AG10803 (cell line): Measurements from ENCODE around the gene CCL16.

Experiments
- DNase-seq: peaks from one replicate; pipeline ENCODE4 v3.0.0; 2010; ENCODE audit warnings: low read depth
- H3K4me3 ChIP-seq: 2 replicates; pipeline ENCODE4 v1.5.1; 2011; ENCODE audit warnings: mild to moderate bottlenecking, low read length, control low read depth
- CTCF ChIP-seq: conservative IDR thresholded peaks from 2 replicates; pipeline ENCODE4 v1.5.1; 2011; ENCODE audit warnings: mild to moderate bottlenecking, low read length, control low read depth, inconsistent platforms

CCL16 gene

GRCh38 chr17:35972945-35973332 lies 8.4 kb downstream of the CCL16 start:
- no peak for TF ChIP-seq CTCF
- no peak for DNase-seq
- H3K4me3 ChIP-seq, result no peak overlapping the region

GRCh38 chr17:35972535-35972934 lies 8.8 kb downstream of the CCL16 start:
- no peak overlapping the region for H3K4me3 ChIP-seq
- no peak for DNase-seq
- TF ChIP-seq CTCF, result no peak

- no peak overlapping the region for H3K4me3 ChIP-seq
- DNase-seq, result no peak
- no peak for TF ChIP-seq CTCF
These were observed 9.2 kb downstream of the CCL16 start for GRCh38 chr17:35972066-35972465.

- DNase-seq, result peak; percentile 68
- TF ChIP-seq CTCF, result peak; percentile 81
- no peak overlapping the region for H3K4me3 ChIP-seq
These were observed 11.5 kb downstream of the CCL16 start for GRCh38 chr17:35969558-35970380.

GRCh38 chr17:35968520-35969054 lies 12.7 kb downstream of the CCL16 start:
- DNase-seq, result no peak
- H3K4me3 ChIP-seq, result no peak overlapping the region
- TF ChIP-seq CTCF, result no peak

- no peak overlapping the region for H3K4me3 ChIP-seq
- DNase-seq, result no peak
These were observed 16.0 kb downstream of the CCL16 start for GRCh38 chr17:35965272-35965671.

More at GRCh38 chr17:35965272-35965671, 16.0 kb downstream of the CCL16 start:
- TF ChIP-seq CTCF, result no peak
